8988T (cell line): ENCODE results near the gene CLIC3.
"Not testable (repeated sequence)": the region's sequence is repeated elsewhere in the genome, so short reads cannot be mapped to it uniquely, and the experiment has no call there.

ENCODE experiments used
- DNase-seq: peaks from one replicate; pipeline ENCODE4 v3.0.0; 2011

Gene CLIC3

GRCh38 chr9:137016436-137016835, 20.1 kb upstream of the CLIC3 start:
- no peak for DNase-seq

GRCh38 chr9:137015976-137016375, 19.6 kb upstream of the CLIC3 start:
- DNase-seq: no peak

- no peak for DNase-seq
Observed at GRCh38 chr9:137015540-137015930, 19.2 kb upstream of the CLIC3 start.

- DNase-seq: no peak
Observed at GRCh38 chr9:137014776-137015539, 18.6 kb upstream of the CLIC3 start.

- no peak for DNase-seq
Observed at GRCh38 chr9:137014166-137014565, 17.8 kb upstream of the CLIC3 start.

GRCh38 chr9:137013571-137013940, 17.2 kb upstream of the CLIC3 start:
- no peak for DNase-seq

- no peak for DNase-seq
Observed at GRCh38 chr9:137012694-137013570, 16.6 kb upstream of the CLIC3 start.

GRCh38 chr9:137011907-137012675, 15.7 kb upstream of the CLIC3 start:
- no peak for DNase-seq

GRCh38 chr9:137011156-137011555, 14.8 kb upstream of the CLIC3 start:
- DNase-seq: no peak

GRCh38 chr9:137009938-137010732, 13.8 kb upstream of the CLIC3 start:
- peak; percentile 73 for DNase-seq

GRCh38 chr9:137009217-137009616, 12.8 kb upstream of the CLIC3 start:
- DNase-seq: no peak

GRCh38 chr9:137008312-137008711, 11.9 kb upstream of the CLIC3 start:
- DNase-seq: no peak

GRCh38 chr9:137007816-137008270, 11.5 kb upstream of the CLIC3 start:
- DNase-seq: no peak

- DNase-seq: no peak
Observed at GRCh38 chr9:137007108-137007815, 10.9 kb upstream of the CLIC3 start.

GRCh38 chr9:137006116-137007003, 10.0 kb upstream of the CLIC3 start:
- no peak for DNase-seq

- DNase-seq: not testable (repeated sequence)
Observed at GRCh38 chr9:137004285-137004684, 7.9 kb upstream of the CLIC3 start.

- DNase-seq: no peak
Observed at GRCh38 chr9:137002646-137003041, 6.3 kb upstream of the CLIC3 start.

GRCh38 chr9:137001857-137002645, 5.7 kb upstream of the CLIC3 start:
- DNase-seq: no peak

- no peak for DNase-seq
Observed at GRCh38 chr9:137000177-137000930, 4.0 kb upstream of the CLIC3 start.
